ENCODE results near the gene PHLDB1.
"Not testable (repeated sequence)": the region's sequence is repeated elsewhere in the genome, so short reads cannot be mapped to it uniquely, and the experiment has no call there.

PHLDB1 gene

GRCh38 chr11:118609380-118610224 lies 2.2 kb downstream of the PHLDB1 start:
- POLR2A ChIA-PET = no interaction called here
- no peaks in the 10 kb centered on the region for H3K9me3 ChIP-seq (ENCODE audit: control extremely low read depth in 1 of 5, control insufficient read depth in 4 of 5, insufficient read depth in 2 of 5, low read depth in 1 of 5, low read length in 4 of 5)
- CTCF ChIA-PET = interaction anchor here (0.7 to 12.0 kb wide), 12 partner anchors 10 to 93 kb away, joined by 3 to 133 read pairs (median 4); no protein-coding TSS in a partner anchor
- H3K4me1 ChIP-seq (ENCODE audit: control extremely low read depth in 1 of 4, control insufficient read depth in 4 of 4, insufficient read depth in 4 of 4, low read length in 3 of 4) = peaks cover 0 to 47% (median 38%) of the 10 kb centered on the region in 4 experiments
- no peak overlapping the region for H3K27ac ChIP-seq (ENCODE audit: insufficient read depth in 1 of 2, low read depth in 1 of 2, low read length in 2 of 2, poor library complexity in 1 of 2, severe bottlenecking in 2 of 2)
- H3K27me3 ChIP-seq (replicated peaks in 2 of 5; ENCODE audit: control insufficient read depth in 4 of 5, insufficient read depth in 5 of 5, low read length in 4 of 5) = peaks cover 0 to 44% (median 13%) of the 10 kb centered on the region in 5 experiments
- 8% methylated on average over 43 of the region's 57 CpGs for WGBS (ENCODE audit: insufficient coverage)
- H3K36me3 ChIP-seq (ENCODE audit: control insufficient read depth in 4 of 4, insufficient read depth in 4 of 4, low read length in 3 of 4) = no peaks in the 10 kb centered on the region
- peak in 2 of 3 donors; percentile 42 to 50 for DNase-seq
- H3K4me3 ChIP-seq (ENCODE audit: control insufficient read depth in 1 of 7, extremely low read depth in 1 of 7, insufficient read depth in 4 of 7, low read depth in 2 of 7, low read length in 6 of 7) = peak overlapping the region in 4 of 7 experiments; percentile 14 to 64 (median 60)

- CTCF ChIA-PET = interaction anchor here (0.7 to 12.0 kb wide), 7 partner anchors 9 to 94 kb away, joined by 3 to 133 read pairs (median 4); no protein-coding TSS in a partner anchor
- no peak for DNase-seq
Observed at GRCh38 chr11:118610225-118610772, 2.9 kb downstream of the PHLDB1 start.

GRCh38 chr11:118610773-118611432 lies 3.5 kb downstream of the PHLDB1 start:
- peaks cover 0 to 44% (median 13%) of the 10 kb centered on the region in 5 experiments for H3K27me3 ChIP-seq (replicated peaks in 2 of 5; ENCODE audit: control insufficient read depth in 4 of 5, insufficient read depth in 5 of 5, low read length in 4 of 5)
- ChIA-PET POLR2A (interaction anchor here (0.5 kb wide), 1 partner anchor 38 kb away, joined by 3 read pairs; no protein-coding TSS in a partner anchor), CTCF (interaction anchor here (1.1 to 12.0 kb wide), 9 partner anchors 8 to 76 kb away, joined by 3 to 133 read pairs (median 5); no protein-coding TSS in a partner anchor)
- 6% methylated on average over 28 of the region's 54 CpGs for WGBS (ENCODE audit: insufficient coverage)
- no peaks in the 10 kb centered on the region for H3K9me3 ChIP-seq (ENCODE audit: control extremely low read depth in 1 of 5, control insufficient read depth in 4 of 5, insufficient read depth in 2 of 5, low read depth in 1 of 5, low read length in 4 of 5)
- peak overlapping the region; percentile 4 to 64 (median 47) for H3K4me3 ChIP-seq (ENCODE audit: control insufficient read depth in 1 of 7, extremely low read depth in 1 of 7, insufficient read depth in 4 of 7, low read depth in 2 of 7, low read length in 6 of 7)
- peak; percentile 54 to 71 (median 70) for DNase-seq
- no peaks in the 10 kb centered on the region for H3K36me3 ChIP-seq (ENCODE audit: control insufficient read depth in 4 of 4, insufficient read depth in 4 of 4, low read length in 3 of 4)
- H3K27ac ChIP-seq (ENCODE audit: insufficient read depth in 1 of 2, low read depth in 1 of 2, low read length in 2 of 2, poor library complexity in 1 of 2, severe bottlenecking in 2 of 2) = no peak overlapping the region
- H3K4me1 ChIP-seq (ENCODE audit: control extremely low read depth in 1 of 4, control insufficient read depth in 4 of 4, insufficient read depth in 4 of 4, low read length in 3 of 4) = peaks cover 0 to 46% (median 38%) of the 10 kb centered on the region in 4 experiments

More at GRCh38 chr11:118610225-118610772, 2.9 kb downstream of the PHLDB1 start:
- Histone ChIP-seq H3K4me1 (ENCODE audit: control extremely low read depth in 1 of 4, control insufficient read depth in 4 of 4, insufficient read depth in 4 of 4, low read length in 3 of 4) (peaks cover 0 to 47% (median 38%) of the 10 kb centered on the region in 4 experiments), H3K27me3 (replicated peaks in 2 of 5; ENCODE audit: control insufficient read depth in 4 of 5, insufficient read depth in 5 of 5, low read length in 4 of 5) (peaks cover 0 to 44% (median 13%) of the 10 kb centered on the region in 5 experiments), H3K27ac (ENCODE audit: insufficient read depth in 1 of 2, low read depth in 1 of 2, low read length in 2 of 2, poor library complexity in 1 of 2, severe bottlenecking in 2 of 2) (no peak overlapping the region), H3K9me3 (ENCODE audit: control extremely low read depth in 1 of 5, control insufficient read depth in 4 of 5, insufficient read depth in 2 of 5, low read depth in 1 of 5, low read length in 4 of 5) (no peaks in the 10 kb centered on the region), H3K36me3 (ENCODE audit: control insufficient read depth in 4 of 4, insufficient read depth in 4 of 4, low read length in 3 of 4) (no peaks in the 10 kb centered on the region), H3K4me3 (ENCODE audit: control insufficient read depth in 1 of 7, extremely low read depth in 1 of 7, insufficient read depth in 4 of 7, low read depth in 2 of 7, low read length in 6 of 7) (peak overlapping the region; percentile 4 to 64 (median 47))
- POLR2A ChIA-PET = interaction anchor here (0.5 kb wide), 1 partner anchor 39 kb away, joined by 3 read pairs; no protein-coding TSS in a partner anchor
- 2% methylated on average over 27 of the region's 42 CpGs for WGBS (ENCODE audit: insufficient coverage)

DNA sequence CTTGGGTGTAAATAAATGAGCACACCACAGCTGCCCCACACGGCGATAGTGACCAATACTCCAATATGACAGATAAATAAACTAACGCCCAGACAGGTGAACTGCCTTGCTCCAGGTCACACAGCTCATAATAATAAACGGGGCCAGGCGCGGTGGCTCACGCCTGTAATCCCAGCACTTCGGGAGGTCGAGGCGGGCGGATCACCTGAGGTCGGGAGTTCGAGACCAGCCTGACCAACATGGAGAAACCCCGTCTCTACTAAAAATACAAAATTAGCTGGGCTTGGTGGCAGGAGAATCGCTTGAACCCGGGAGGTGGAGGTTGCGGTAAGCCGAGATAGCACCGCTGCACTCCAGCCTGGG lies 4.0 kb downstream of the PHLDB1 start:
- DNase-seq; POLR2A ChIA-PET; H3K9me3 ChIP-seq (ENCODE audit: control extremely low read depth in 1 of 5, control insufficient read depth in 4 of 5, insufficient read depth in 2 of 5, low read depth in 1 of 5, low read length in 4 of 5); H3K36me3 ChIP-seq (ENCODE audit: control insufficient read depth in 4 of 4, insufficient read depth in 4 of 4, low read length in 3 of 4); H3K27ac ChIP-seq (ENCODE audit: insufficient read depth in 1 of 2, low read depth in 1 of 2, low read length in 2 of 2, poor library complexity in 1 of 2, severe bottlenecking in 2 of 2): not testable (repeated sequence)
- peaks cover 0 to 44% (median 13%) of the 10 kb centered on the region in 5 experiments for H3K27me3 ChIP-seq (replicated peaks in 2 of 5; ENCODE audit: control insufficient read depth in 4 of 5, insufficient read depth in 5 of 5, low read length in 4 of 5)
- CTCF ChIA-PET = interaction anchor here (1.0 to 12.0 kb wide), 11 partner anchors 9 to 75 kb away, joined by 3 to 133 read pairs (median 6); no protein-coding TSS in a partner anchor
- H3K4me3 ChIP-seq (ENCODE audit: control insufficient read depth in 1 of 7, extremely low read depth in 1 of 7, insufficient read depth in 4 of 7, low read depth in 2 of 7, low read length in 6 of 7) = peak overlapping the region in 1 of 7 experiments; percentile 64
- 84% methylated on average over 10 of the region's 19 CpGs for WGBS (ENCODE audit: insufficient coverage)
- H3K4me1 ChIP-seq (ENCODE audit: control extremely low read depth in 1 of 4, control insufficient read depth in 4 of 4, insufficient read depth in 4 of 4, low read length in 3 of 4) = peaks cover 0 to 46% (median 38%) of the 10 kb centered on the region in 4 experiments

DNA sequence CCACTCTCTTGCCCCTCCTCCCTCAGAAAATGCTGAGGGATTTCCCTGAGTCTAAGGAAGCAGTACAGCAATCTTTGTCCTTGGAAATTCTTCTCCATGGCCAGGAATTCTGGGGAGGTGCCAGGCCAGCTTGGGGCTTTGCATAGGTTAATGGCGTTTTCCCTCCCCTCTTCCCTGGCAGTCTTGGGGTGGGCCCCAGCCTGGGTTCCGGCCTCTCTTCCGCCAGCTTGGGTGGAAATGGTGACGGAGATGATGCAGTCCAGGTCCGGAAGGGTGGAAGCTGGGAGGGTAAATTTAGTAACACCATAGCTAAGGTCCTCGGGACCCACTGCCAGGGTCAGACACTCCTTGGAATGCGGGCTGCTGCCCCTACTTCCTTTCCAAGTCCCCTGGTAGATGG lies 5.0 kb downstream of the PHLDB1 start:
- WGBS (ENCODE audit: insufficient coverage) = 32% methylated on average over 3 of the region's 7 CpGs
- POLR2A ChIA-PET = no interaction called here
- H3K4me1 ChIP-seq (ENCODE audit: control extremely low read depth in 1 of 4, control insufficient read depth in 4 of 4, insufficient read depth in 4 of 4, low read length in 3 of 4) = peaks cover 0 to 46% (median 37%) of the 10 kb centered on the region in 4 experiments

GRCh38 chr11:118614511-118614910 lies 7.1 kb downstream of the PHLDB1 start:
- no peak overlapping the region for H3K4me3 ChIP-seq (ENCODE audit: control insufficient read depth in 1 of 7, extremely low read depth in 1 of 7, insufficient read depth in 4 of 7, low read depth in 2 of 7, low read length in 6 of 7)
- H3K27ac ChIP-seq (ENCODE audit: insufficient read depth in 1 of 2, low read depth in 1 of 2, low read length in 2 of 2, poor library complexity in 1 of 2, severe bottlenecking in 2 of 2) = no peak overlapping the region
- no peaks in the 10 kb centered on the region for H3K9me3 ChIP-seq (ENCODE audit: control extremely low read depth in 1 of 5, control insufficient read depth in 4 of 5, insufficient read depth in 2 of 5, low read depth in 1 of 5, low read length in 4 of 5)
- CTCF ChIA-PET = interaction anchor here (1.1 to 12.0 kb wide), 2 partner anchors 20 to 46 kb away, joined by 3 to 133 read pairs; no protein-coding TSS in a partner anchor
- no peaks in the 10 kb centered on the region for H3K36me3 ChIP-seq (ENCODE audit: control insufficient read depth in 4 of 4, insufficient read depth in 4 of 4, low read length in 3 of 4)
- H3K4me1 ChIP-seq (ENCODE audit: control extremely low read depth in 1 of 4, control insufficient read depth in 4 of 4, insufficient read depth in 4 of 4, low read length in 3 of 4) = peaks cover 0 to 31% (median 22%) of the 10 kb centered on the region in 4 experiments
- DNase-seq = no peak
- WGBS (ENCODE audit: insufficient coverage) = 100% methylated on average over 6 of the region's 7 CpGs
- POLR2A ChIA-PET = no interaction called here
- H3K27me3 ChIP-seq (replicated peaks in 2 of 5; ENCODE audit: control insufficient read depth in 4 of 5, insufficient read depth in 5 of 5, low read length in 4 of 5) = peaks cover 0 to 28% (median 4%) of the 10 kb centered on the region in 5 experiments

More for the DNA sequence above, 5.0 kb downstream of the PHLDB1 start:
- Histone ChIP-seq H3K4me3 (ENCODE audit: control insufficient read depth in 1 of 7, extremely low read depth in 1 of 7, insufficient read depth in 4 of 7, low read depth in 2 of 7, low read length in 6 of 7) (peak overlapping the region in 2 of 7 experiments; percentile 2 to 23), H3K27ac (ENCODE audit: insufficient read depth in 1 of 2, low read depth in 1 of 2, low read length in 2 of 2, poor library complexity in 1 of 2, severe bottlenecking in 2 of 2) (no peak overlapping the region), H3K9me3 (ENCODE audit: control extremely low read depth in 1 of 5, control insufficient read depth in 4 of 5, insufficient read depth in 2 of 5, low read depth in 1 of 5, low read length in 4 of 5) (no peaks in the 10 kb centered on the region), H3K36me3 (ENCODE audit: control insufficient read depth in 4 of 4, insufficient read depth in 4 of 4, low read length in 3 of 4) (no peaks in the 10 kb centered on the region), H3K27me3 (replicated peaks in 2 of 5; ENCODE audit: control insufficient read depth in 4 of 5, insufficient read depth in 5 of 5, low read length in 4 of 5) (peaks cover 0 to 44% (median 13%) of the 10 kb centered on the region in 5 experiments)
- CTCF ChIA-PET = interaction anchor here (0.7 to 12.0 kb wide), 13 partner anchors 9 to 117 kb away, joined by 3 to 133 read pairs (median 5); no protein-coding TSS in a partner anchor
- DNase-seq = no peak
